ENCODE results near the gene CHST12.

GRCh38 chr7:2369139-2369538 is 34.3 kb upstream of the CHST12 start:
- no peak for TF ChIP-seq POLR2A (IDR thresholded peaks at IDR 0.05; ENCODE audit: low read depth, low read length)
- TF ChIP-seq MAZ (IDR thresholded peaks at IDR 0.05; ENCODE audit: borderline replicate concordance, low read depth, low read length), result no peak
- TF ChIP-seq CTCF (conservative IDR thresholded peaks at IDR 0.05; ENCODE audit: low read depth, low read length), result no peak
- TF ChIP-seq MAFK (IDR thresholded peaks at IDR 0.05; ENCODE audit: low read depth, low read length), result no peak
- TF ChIP-seq RFX5 (IDR thresholded peaks at IDR 0.05; ENCODE audit: low read depth, low read length), result no peak
- no peak for TF ChIP-seq BHLHE40 (IDR thresholded peaks at IDR 0.05; ENCODE audit: low read depth, low read length)
- TF ChIP-seq FOS (IDR thresholded peaks at IDR 0.05; ENCODE audit: low read depth, low read length), result no peak
- no peak for TF ChIP-seq MXI1 (IDR thresholded peaks at IDR 0.05; ENCODE audit: borderline replicate concordance, low read depth, low read length)
- no peak for TF ChIP-seq CHD1 (IDR thresholded peaks at IDR 0.05; ENCODE audit: low read depth, low read length)
- TF ChIP-seq CEBPB (IDR thresholded peaks at IDR 0.05; ENCODE audit: low read depth, low read length), result no peak
- TF ChIP-seq RAD21 (IDR thresholded peaks at IDR 0.05; ENCODE audit: low read length), result no peak
- TF ChIP-seq SMC3 (IDR thresholded peaks at IDR 0.05; ENCODE audit: low read depth, low read length), result no peak

Data from IMR-90 (cell line).